Stomach smooth muscle (tissue), 2 donors: ENCODE results near the gene CLCNKA.

Source experiments
- H3K27ac ChIP-seq: one replicate; pipeline ENCODE4 v1.7.0; 2013; ENCODE audit warnings: mild to moderate bottlenecking, low read length, inconsistent platforms
- H3K27me3 ChIP-seq, 2 donors: one replicate each; pipeline ENCODE4 v1.7.0; 2013; ENCODE audit warnings: low read length in 2 of 2; ENCODE audit not compliant: insufficient read depth in 2 of 2, control insufficient read depth in 1 of 2
- H3K36me3 ChIP-seq, 2 donors: one replicate each; pipeline ENCODE4 v1.7.0; 2013; ENCODE audit warnings: low read length in 2 of 2; ENCODE audit not compliant: control insufficient read depth in 2 of 2, insufficient read depth in 2 of 2
- H3K4me1 ChIP-seq: one replicate; pipeline ENCODE4 v1.7.0; 2013; ENCODE audit warnings: low read length; ENCODE audit not compliant: control insufficient read depth, insufficient read depth
- H3K4me3 ChIP-seq, 2 donors: one replicate each; pipeline ENCODE4 v1.7.0; 2013; ENCODE audit warnings: low read length in 2 of 2
- H3K9ac ChIP-seq, 2 donors: one replicate each; pipeline ENCODE4 v1.7.0; 2013; ENCODE audit warnings: low read length in 2 of 2, mild to moderate bottlenecking in 1 of 2
- H3K9me3 ChIP-seq, 2 donors: one replicate each; pipeline ENCODE4 v1.7.0; 2013; ENCODE audit warnings: low read length in 2 of 2; ENCODE audit not compliant: control insufficient read depth in 2 of 2
- donor health status: healthy.
- donor health status: Pancreatic carcinoma.

Gene CLCNKA

DNA sequence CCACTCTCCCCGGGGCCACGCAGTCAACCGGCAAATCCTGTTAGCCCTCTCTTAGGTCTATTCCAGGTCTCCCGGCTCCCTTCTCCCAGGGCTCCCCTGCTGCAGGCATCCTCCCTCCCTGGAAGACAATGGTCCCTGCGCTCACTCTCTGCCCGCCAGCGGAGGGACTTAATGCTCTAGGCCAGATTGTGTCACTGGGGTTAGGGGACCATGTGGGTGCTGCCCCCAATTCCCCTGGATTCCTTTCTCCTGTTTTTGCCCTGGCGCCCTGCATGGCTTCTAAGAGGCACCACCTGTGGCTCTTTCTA is 43.4 kb downstream of the CLCNKA start:
- Histone ChIP-seq H3K9me3 (no peaks in the 10 kb centered on the region), H3K4me1 (peaks cover 3% of the 10 kb centered on the region), H3K4me3 (no peak overlapping the region), H3K36me3 (no peaks in the 10 kb centered on the region), H3K9ac (no peak overlapping the region), H3K27me3 (no peaks in the 10 kb centered on the region), H3K27ac (no peak overlapping the region)

DNA sequence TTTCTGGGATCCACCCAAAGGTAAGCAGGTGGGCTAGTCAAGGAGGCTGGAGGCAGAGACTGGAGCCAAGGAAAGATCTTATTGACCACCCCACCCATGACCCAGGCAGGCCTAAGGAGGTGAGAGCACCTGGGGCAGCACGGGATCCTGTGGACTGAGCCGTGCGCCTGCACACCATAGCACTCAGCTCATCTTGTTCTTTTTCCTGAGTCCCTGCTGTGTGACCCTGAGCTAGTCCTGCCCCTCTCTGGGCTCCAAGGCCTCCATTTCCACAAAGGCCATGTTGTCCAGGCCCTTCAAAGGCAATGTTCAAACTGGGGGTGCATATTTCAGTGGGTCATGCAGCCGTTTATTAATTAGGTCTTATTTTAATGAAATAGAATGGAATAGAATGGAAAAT is 44.4 kb downstream of the CLCNKA start:
- Histone ChIP-seq H3K9ac (no peak overlapping the region), H3K4me3 (no peak overlapping the region), H3K36me3 (no peaks in the 10 kb centered on the region), H3K27me3 (no peaks in the 10 kb centered on the region), H3K27ac (no peak overlapping the region), H3K9me3 (no peaks in the 10 kb centered on the region), H3K4me1 (peaks cover 3% of the 10 kb centered on the region)

DNA sequence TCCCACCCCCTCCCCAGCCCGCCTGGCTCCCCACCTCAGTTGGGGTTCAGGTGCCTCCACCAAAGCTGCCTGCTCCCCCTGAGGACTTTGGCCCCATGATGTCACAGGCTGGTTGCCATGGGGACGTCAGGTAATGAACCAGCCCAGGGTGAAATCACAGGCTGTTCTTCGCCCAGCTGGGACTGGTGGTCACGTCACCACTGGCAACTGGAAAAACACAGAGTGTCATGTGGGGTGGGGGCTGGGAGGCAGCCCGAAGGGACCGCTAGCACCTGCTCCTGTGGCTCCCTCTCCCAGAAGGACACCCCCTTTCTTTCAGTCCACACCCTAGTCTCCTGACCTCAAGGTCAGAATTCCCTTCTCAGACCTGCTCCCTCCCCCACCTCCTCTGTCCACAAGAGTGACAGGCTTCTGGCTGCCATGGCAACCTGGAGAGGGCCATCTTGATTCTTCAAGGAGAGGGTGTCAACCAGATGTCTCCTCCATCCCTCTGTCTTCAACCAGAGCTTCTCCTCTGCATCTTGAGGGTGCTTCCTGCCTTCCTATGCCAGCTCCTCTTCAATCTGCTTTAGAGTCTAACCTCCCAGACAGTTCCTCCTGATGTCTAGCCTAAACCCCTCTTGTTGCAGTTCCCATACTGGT is 45.4 kb downstream of the CLCNKA start:
- no peak overlapping the region for H3K4me3 ChIP-seq
- H3K9ac ChIP-seq = no peak overlapping the region
- H3K27me3 ChIP-seq = peaks cover 0 to under 1% of the 10 kb centered on the region in 2 donors
- no peaks in the 10 kb centered on the region for H3K9me3 ChIP-seq
- H3K4me1 ChIP-seq = peaks cover 3% of the 10 kb centered on the region
- H3K36me3 ChIP-seq = no peaks in the 10 kb centered on the region
- no peak overlapping the region for H3K27ac ChIP-seq

DNA sequence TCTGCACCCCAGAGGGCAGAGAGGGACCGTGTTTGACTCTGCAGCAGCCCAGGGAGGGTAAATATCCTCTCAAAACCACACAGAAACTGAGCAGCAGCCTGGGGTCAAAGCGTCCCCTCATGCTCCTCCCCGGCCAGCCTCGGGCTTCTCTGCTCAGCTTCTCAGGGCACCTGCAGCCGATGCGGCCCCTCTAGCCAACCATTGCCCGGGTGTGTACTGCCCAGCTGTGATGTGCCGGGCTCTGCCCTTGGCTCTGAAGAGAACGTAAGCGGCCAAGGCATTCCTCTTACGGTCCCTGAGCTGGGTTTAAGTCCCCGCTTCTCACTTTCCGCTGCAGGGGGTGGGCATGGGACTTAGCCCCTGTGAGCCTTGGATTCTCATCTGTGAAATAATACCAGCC is 46.1 kb downstream of the CLCNKA start:
- H3K27ac ChIP-seq = no peak overlapping the region
- H3K36me3 ChIP-seq = no peaks in the 10 kb centered on the region
- peaks cover 2 to 7% of the 10 kb centered on the region in 2 donors for H3K27me3 ChIP-seq
- H3K9ac ChIP-seq = no peak overlapping the region
- H3K9me3 ChIP-seq = no peaks in the 10 kb centered on the region
- H3K4me1 ChIP-seq = peaks cover 4% of the 10 kb centered on the region
- no peak overlapping the region for H3K4me3 ChIP-seq

DNA sequence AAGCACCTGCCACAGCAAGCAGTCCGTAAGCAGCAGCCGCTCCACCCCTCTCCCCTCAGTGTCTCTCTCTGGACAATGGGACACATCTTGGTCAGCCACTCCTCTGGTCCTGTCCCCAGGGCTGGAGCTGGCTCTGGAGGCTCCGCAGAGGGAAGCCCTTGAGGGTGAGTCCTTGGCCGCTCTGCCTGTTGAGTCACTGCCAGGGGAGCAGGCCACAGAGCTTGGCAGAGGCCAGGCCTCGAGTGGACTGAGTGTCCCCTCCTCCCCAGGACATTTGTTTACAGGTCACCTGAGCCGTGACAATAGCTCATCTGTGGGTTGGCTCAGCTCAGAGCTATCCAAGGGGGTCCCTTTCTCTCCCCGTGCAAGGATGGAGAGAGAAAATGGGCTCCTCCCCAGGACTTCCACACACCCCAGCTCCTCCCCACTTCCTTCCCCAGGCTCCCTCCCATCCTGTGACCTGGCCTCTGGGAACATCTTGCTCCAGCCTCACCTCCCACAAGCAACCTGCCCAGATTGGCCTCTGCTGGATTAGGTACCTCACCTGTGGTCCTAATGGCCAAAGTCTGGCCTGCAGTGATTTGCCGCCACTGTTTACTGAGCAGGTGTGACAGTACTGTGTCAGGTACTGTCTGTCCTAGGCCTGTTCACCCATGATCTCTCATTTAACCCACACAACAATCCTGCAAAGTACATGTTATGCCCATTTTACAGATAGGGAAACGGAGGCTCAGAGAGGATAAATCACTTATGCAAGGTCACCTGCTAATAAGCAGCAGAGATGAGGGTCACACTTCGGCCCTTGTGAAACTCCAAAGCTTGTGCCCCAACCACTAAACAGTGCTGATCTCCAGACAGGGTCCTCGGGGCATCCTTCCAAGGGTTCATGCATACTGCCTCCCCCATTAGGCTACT is 46.8 kb downstream of the CLCNKA start:
- Histone ChIP-seq H3K4me1 (peaks cover 9% of the 10 kb centered on the region), H3K27me3 (peaks cover 3 to 11% of the 10 kb centered on the region in 2 donors), H3K4me3 (no peak overlapping the region), H3K9me3 (no peaks in the 10 kb centered on the region), H3K27ac (no peak overlapping the region), H3K9ac (no peak overlapping the region), H3K36me3 (no peaks in the 10 kb centered on the region)

DNA sequence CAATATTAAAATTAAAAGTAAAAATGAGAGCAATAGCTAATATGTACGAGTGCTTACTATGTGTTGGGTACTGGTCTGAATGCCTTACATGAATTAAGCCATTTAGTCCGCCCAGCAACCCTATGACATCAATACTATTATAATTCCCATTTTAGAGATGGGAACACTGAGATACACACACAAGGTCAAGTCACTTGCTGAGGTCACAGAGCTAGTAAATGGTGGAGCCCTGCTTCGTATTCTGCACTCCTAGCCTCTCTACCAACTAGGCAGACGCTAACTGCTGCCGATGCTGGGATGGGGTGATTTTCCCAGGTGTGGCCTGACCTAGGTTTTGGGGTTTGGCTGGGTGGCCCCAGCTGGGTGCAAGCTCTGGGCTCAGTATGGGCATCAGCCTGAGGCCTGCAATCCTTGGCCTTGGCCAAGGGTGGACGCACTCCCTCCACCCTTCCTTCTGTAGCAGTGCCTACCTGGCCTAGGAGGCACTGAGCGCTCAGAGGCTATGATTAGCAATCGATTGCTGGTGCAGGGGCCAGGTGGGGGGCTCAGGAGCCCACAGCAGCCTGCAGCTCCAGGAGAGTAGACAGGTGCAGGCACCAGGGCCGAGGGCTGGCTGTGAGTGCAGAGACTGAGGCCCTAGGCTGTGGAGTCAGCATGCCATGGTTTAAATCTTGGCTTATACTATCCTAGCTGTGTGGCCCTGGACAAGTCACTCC is 49.0 kb downstream of the CLCNKA start:
- Histone ChIP-seq H3K9ac (no peak overlapping the region), H3K4me3 (no peak overlapping the region), H3K27ac (no peak overlapping the region), H3K36me3 (no peaks in the 10 kb centered on the region), H3K9me3 (no peaks in the 10 kb centered on the region), H3K4me1 (peaks cover 21% of the 10 kb centered on the region), H3K27me3 (peaks cover 8 to 22% of the 10 kb centered on the region in 2 donors)

DNA sequence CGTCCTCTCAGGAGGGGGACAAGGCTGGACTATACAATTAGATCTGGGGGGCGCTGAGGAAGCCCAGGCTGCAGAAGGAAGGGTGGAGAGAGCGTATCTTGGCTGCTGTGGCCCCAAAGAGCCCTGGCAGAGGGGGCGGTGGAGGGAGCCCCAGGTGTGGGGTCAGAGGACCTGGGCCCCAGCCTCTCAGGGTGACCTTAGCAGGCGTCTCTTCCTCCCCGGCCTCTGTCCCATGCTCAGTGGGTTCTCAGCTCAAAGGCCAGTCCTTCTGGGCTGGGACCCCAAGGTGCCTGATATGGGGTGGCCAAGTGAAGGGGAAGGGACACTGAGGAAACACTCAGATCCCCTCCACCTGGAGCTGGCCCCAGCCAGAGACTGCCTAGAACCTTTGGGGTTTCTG is 49.8 kb downstream of the CLCNKA start:
- no peaks in the 10 kb centered on the region for H3K36me3 ChIP-seq
- no peak overlapping the region for H3K4me3 ChIP-seq
- no peak overlapping the region for H3K27ac ChIP-seq
- no peaks in the 10 kb centered on the region for H3K9me3 ChIP-seq
- peaks cover 8 to 22% of the 10 kb centered on the region in 2 donors for H3K27me3 ChIP-seq
- peaks cover 21% of the 10 kb centered on the region for H3K4me1 ChIP-seq
- H3K9ac ChIP-seq = no peak overlapping the region

DNA sequence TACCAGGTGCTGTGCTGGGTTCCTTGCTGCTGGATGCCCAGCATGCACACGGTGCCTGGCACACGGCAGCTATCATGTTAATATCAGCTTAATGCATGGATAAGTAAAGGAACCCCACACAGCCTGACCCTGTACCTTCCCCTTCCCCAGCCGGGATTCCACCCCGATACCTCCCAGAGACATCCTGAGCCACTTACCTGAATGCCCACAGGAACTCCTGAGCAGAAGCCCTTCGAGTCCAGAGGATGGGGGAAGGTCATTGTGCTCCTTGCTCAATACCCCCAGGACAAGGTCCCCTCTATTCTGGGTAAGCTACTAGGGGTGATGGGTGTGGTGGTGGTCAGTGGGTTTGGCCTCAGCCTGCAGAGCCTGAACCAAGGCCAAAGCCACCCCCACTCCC is 50.3 kb downstream of the CLCNKA start:
- no peaks in the 10 kb centered on the region for H3K9me3 ChIP-seq
- no peak overlapping the region for H3K9ac ChIP-seq
- H3K27ac ChIP-seq = no peak overlapping the region
- H3K27me3 ChIP-seq = peaks cover 8 to 22% of the 10 kb centered on the region in 2 donors
- no peaks in the 10 kb centered on the region for H3K36me3 ChIP-seq
- no peak overlapping the region for H3K4me3 ChIP-seq
- H3K4me1 ChIP-seq = peaks cover 21% of the 10 kb centered on the region

DNA sequence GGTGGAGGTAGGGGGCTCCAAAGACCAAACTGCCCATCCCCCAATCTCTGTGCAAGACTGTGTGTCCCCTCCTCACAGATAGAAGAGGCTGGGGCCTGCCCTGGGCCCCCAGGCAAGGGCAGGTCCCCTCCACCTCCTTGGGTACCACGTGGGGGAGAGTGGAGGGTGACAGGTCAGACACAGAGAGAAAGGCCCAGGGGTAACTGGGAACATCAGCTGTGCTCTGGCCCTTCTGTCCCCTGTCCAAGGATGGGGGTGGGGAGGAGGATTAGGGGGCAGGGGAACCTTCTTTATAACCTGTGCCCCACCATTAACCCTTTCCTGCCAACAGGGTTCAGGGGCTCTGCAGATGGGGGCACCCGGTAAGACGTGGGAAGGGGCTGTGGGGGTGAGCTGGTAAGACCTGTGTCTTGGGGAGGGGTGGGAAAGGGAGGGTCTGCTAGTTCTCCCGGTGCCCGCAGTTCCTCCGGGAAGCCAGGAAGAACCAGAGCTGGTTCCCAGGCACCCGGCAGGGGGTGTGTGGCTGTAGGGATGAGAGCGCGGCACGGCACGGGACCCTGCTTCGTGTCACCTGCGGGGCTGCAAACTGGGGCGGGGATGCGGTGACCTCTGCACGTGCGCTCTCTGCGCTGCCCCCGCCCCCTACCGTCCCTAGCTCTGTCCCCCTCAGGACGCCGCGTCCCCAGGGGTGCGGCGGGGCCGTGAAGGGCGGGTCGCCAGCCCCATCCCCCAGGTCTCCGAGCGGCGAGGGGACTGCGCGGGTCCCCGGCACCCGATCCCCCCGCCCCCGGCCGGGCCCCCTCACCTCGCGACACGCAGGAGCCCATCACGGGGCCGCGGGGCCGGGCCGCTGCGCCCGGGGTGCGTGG is 51.0 kb downstream of the CLCNKA start:
- no peaks in the 10 kb centered on the region for H3K36me3 ChIP-seq
- H3K4me1 ChIP-seq = peaks cover 21% of the 10 kb centered on the region
- H3K27ac ChIP-seq = no peak overlapping the region
- H3K9me3 ChIP-seq = no peaks in the 10 kb centered on the region
- H3K9ac ChIP-seq = no peak overlapping the region
- peak overlapping the region in 1 of 2 donors; percentile 61 for H3K4me3 ChIP-seq
- H3K27me3 ChIP-seq = peaks cover 8 to 22% of the 10 kb centered on the region in 2 donors

DNA sequence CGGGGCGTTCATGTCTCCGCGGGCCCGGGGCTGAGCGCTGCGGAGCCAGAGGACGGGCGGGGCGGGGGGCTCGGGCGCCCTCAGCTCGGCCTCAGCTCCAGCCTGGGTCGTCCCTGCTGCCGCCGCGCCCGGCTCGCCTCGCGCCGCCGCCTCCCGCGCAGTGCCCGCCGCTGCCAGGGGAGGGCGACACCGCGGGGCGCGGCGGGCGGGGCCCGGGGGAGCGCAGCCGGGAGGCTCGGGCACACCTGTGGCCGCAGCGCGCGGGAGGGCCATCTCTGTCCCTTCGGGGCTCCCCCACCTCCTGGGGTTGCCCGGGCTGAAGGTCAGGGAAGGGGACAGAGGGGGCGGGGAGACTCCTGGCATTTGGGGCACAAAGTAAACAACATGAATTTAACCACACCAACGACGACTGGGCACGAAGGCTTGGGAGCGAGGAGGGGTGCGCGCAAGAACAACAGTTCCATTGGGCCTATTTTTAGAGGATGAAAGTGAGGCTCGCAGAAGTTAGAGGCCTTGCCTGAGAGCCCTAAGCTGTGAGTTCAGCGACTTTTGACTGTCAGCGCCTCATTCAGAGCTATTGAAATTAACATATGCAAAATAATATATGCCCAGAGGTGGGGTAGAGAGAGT is 51.8 kb downstream of the CLCNKA start, which contains the start of gene FAM131C:
TSS of gene FAM131C (minus strand) at position 162 of the 630 bp plus-strand sequence. CDS start 209 bp downstream, outside the sequence.
- no peak within 1 kb of the TSS for H3K27ac ChIP-seq
- H3K9ac ChIP-seq = no peak within 1 kb of the TSS

More for the DNA sequence above, 51.8 kb downstream of the CLCNKA start, which contains the start of gene FAM131C:
- Histone ChIP-seq H3K36me3 (no peaks in the 10 kb centered on the region), H3K4me3 (peak within 1 kb of the TSS; percentile 51 to 61), H3K4me1 (peaks cover 21% of the 10 kb centered on the region), H3K9me3 (no peaks in the 10 kb centered on the region), H3K27me3 (peaks cover 8 to 22% of the 10 kb centered on the region in 2 donors)
